K562 (cell line): ENCODE data around the gene PPP1R3G. TPM values are rescaled to one million over a fixed set of nuclear protein-coding genes. Genes with fewer than 3 reads are reported as not detected.

ENCODE experiments used
- CBX2 ChIP-seq: fragments of 200-600 bp; sonication (generic); IDR thresholded peaks from one replicate; pipeline ENCODE4 v1.6.1; 2012; ENCODE audit warnings: mild to moderate bottlenecking, low read length, inconsistent platforms; ENCODE audit not compliant: insufficient read depth, poor library complexity, severe bottlenecking
- NCOA2 ChIP-seq, 2 experiments: fragments of 450-650 bp; IDR thresholded peaks; 2 replicates each; pipeline ENCODE4 v1.6.1; 2018; ENCODE audit warnings: mild to moderate bottlenecking in 2 of 2, moderate library complexity in 1 of 2; ENCODE audit not compliant: partially characterized antibody in 2 of 2
- SREBF2 ChIP-seq: sonication (generic); formaldehyde crosslinking; IDR thresholded peaks from 2 replicates; pipeline ENCODE4 v1.4.0; 2020; ENCODE audit warnings: mild to moderate bottlenecking, missing genetic modification reagents
- WHSC1 ChIP-seq: IDR thresholded peaks from one replicate; pipeline ENCODE4 v1.6.1; 2012; ENCODE audit warnings: low read length, control low read depth, inconsistent platforms
- polyA plus RNA-seq, 8 experiments: library from polyadenylated mRNA; depleted of rRNA in 4 of 8; stranded (reverse) in 5 of 8; unstranded in 3 of 8; fragments of >200 nt; fragmentation: Nextera tagmentation in 2 of 8; fragmentation: Illumina TruSeq in 1 of 8; extraction: Ambion mirVana in 2 of 8; extraction: Trizol in 1 of 8; gene quantifications; 2 replicates each; pipeline versions ENCODE4 v1.2.1 to v1.2.3, GENCODE V29; 2011 to 2014; ENCODE audit warnings: inconsistent platforms in 1 of 8, missing spikeins in 1 of 8
- total RNA-seq, 7 experiments: library from RNA; depleted of rRNA in 6 of 7; stranded (reverse); fragments of >200 nt in 6 of 7; fragmentation: Illumina TruSeq in 2 of 7; extraction: Trizol in 2 of 7; gene quantifications; 2 replicates each; pipeline versions ENCODE4 v1.2.1 to v1.2.3, GENCODE V29; 2011 to 2021; ENCODE audit warnings: low replicate concordance in 1 of 7
- TF ChIP-seq, protein P1 (sequence below): fragments of 450-650 bp; IDR thresholded peaks from 2 replicates; pipeline ENCODE4 v1.6.1; 2016; ENCODE audit warnings: low read depth
- TF ChIP-seq, protein P2 (sequence below): sonication (generic); formaldehyde crosslinking; IDR thresholded peaks from 2 replicates; pipeline ENCODE4 v1.5.0; 2020; ENCODE audit warnings: missing genetic modification reagents
- TF ChIP-seq, protein P3 (sequence below): fragments of 450-650 bp; IDR thresholded peaks from 2 replicates; pipeline ENCODE4 v1.6.1; 2016; ENCODE audit warnings: mild to moderate bottlenecking, moderate library complexity

PPP1R3G gene
- total and polyA plus RNA-seq, 9 of the 15 experiments (the other 6 are each of a cell fraction or from before 2014, with no cell fraction given) = 0.01 to 0.13 (median 0.01) TPM; not detected in 4

DNA sequence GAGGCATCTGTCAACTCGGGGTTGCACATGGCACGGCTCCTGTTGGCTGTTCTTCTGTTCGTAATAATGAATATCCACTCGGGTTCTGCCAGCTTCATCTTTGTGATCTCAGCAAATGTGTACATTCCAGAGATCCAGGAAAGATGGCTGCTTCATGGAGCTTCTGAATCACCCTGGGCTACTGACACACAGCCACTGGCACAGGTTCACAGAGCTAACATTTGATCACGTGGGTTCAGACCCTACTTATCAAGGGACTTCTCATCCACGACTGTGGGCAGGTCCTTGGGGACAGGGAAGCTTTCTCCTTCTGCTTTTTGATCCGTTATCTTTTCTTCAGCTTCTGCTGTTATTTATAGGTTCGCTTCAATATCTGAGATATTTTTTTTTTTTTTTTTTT lies 18.1 kb downstream of the PPP1R3G start (continued):
- TF ChIP-seq, protein P1, sequence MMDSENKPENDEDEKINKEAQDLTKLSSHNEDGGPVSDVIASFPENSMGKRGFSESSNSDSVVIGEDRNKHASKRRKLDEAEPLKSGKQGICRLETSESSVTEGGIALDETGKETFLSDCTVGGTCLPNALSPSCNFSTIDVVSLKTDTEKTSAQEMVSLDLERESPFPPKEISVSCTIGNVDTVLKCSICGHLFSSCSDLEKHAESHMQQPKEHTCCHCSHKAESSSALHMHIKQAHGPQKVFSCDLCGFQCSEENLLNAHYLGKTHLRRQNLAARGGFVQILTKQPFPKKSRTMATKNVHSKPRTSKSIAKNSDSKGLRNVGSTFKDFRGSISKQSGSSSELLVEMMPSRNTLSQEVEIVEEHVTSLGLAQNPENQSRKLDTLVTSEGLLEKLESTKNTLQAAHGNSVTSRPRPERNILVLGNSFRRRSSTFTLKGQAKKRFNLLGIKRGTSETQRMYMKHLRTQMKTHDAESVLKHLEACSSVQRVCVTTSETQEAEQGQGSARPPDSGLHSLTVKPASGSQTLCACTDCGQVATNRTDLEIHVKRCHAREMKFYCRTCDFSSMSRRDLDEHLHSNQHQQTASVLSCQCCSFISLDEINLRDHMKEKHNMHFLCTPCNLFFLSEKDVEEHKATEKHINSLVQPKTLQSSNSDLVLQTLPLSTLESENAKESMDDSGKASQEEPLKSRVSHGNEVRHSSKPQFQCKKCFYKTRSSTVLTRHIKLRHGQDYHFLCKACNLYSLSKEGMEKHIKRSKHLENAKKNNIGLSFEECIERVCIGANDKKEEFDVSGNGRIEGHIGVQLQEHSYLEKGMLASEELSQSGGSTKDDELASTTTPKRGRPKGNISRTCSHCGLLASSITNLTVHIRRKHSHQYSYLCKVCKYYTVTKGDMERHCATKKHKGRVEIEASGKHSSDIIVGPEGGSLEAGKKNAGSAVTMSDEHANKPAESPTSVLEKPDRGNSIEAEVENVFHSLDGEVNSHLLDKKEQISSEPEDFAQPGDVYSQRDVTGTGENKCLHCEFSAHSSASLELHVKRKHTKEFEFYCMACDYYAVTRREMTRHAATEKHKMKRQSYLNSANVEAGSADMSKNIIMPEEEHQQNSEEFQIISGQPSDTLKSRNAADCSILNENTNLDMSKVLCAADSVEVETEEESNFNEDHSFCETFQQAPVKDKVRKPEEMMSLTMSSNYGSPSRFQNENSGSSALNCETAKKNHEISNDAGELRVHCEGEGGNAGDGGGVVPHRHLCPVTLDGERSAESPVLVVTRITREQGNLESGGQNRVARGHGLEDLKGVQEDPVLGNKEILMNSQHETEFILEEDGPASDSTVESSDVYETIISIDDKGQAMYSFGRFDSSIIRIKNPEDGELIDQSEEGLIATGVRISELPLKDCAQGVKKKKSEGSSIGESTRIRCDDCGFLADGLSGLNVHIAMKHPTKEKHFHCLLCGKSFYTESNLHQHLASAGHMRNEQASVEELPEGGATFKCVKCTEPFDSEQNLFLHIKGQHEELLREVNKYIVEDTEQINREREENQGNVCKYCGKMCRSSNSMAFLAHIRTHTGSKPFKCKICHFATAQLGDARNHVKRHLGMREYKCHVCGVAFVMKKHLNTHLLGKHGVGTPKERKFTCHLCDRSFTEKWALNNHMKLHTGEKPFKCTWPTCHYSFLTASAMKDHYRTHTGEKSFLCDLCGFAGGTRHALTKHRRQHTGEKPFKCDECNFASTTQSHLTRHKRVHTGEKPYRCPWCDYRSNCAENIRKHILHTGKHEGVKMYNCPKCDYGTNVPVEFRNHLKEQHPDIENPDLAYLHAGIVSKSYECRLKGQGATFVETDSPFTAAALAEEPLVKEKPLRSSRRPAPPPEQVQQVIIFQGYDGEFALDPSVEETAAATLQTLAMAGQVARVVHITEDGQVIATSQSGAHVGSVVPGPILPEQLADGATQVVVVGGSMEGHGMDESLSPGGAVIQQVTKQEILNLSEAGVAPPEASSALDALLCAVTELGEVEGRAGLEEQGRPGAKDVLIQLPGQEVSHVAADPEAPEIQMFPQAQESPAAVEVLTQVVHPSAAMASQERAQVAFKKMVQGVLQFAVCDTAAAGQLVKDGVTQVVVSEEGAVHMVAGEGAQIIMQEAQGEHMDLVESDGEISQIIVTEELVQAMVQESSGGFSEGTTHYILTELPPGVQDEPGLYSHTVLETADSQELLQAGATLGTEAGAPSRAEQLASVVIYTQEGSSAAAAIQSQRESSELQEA = no peak
- TF ChIP-seq NCOA2 (IDR thresholded peaks at IDR 0.05; ENCODE audit: partially characterized antibody in 2 of 2) (no peak), SREBF2 (no peak), CBX2 (no peak), WHSC1 (no peak)
- TF ChIP-seq, protein P2, sequence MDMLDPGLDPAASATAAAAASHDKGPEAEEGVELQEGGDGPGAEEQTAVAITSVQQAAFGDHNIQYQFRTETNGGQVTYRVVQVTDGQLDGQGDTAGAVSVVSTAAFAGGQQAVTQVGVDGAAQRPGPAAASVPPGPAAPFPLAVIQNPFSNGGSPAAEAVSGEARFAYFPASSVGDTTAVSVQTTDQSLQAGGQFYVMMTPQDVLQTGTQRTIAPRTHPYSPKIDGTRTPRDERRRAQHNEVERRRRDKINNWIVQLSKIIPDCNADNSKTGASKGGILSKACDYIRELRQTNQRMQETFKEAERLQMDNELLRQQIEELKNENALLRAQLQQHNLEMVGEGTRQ (CRISPR knock-in tag) = peak; percentile 38
- TF ChIP-seq, protein P3, sequence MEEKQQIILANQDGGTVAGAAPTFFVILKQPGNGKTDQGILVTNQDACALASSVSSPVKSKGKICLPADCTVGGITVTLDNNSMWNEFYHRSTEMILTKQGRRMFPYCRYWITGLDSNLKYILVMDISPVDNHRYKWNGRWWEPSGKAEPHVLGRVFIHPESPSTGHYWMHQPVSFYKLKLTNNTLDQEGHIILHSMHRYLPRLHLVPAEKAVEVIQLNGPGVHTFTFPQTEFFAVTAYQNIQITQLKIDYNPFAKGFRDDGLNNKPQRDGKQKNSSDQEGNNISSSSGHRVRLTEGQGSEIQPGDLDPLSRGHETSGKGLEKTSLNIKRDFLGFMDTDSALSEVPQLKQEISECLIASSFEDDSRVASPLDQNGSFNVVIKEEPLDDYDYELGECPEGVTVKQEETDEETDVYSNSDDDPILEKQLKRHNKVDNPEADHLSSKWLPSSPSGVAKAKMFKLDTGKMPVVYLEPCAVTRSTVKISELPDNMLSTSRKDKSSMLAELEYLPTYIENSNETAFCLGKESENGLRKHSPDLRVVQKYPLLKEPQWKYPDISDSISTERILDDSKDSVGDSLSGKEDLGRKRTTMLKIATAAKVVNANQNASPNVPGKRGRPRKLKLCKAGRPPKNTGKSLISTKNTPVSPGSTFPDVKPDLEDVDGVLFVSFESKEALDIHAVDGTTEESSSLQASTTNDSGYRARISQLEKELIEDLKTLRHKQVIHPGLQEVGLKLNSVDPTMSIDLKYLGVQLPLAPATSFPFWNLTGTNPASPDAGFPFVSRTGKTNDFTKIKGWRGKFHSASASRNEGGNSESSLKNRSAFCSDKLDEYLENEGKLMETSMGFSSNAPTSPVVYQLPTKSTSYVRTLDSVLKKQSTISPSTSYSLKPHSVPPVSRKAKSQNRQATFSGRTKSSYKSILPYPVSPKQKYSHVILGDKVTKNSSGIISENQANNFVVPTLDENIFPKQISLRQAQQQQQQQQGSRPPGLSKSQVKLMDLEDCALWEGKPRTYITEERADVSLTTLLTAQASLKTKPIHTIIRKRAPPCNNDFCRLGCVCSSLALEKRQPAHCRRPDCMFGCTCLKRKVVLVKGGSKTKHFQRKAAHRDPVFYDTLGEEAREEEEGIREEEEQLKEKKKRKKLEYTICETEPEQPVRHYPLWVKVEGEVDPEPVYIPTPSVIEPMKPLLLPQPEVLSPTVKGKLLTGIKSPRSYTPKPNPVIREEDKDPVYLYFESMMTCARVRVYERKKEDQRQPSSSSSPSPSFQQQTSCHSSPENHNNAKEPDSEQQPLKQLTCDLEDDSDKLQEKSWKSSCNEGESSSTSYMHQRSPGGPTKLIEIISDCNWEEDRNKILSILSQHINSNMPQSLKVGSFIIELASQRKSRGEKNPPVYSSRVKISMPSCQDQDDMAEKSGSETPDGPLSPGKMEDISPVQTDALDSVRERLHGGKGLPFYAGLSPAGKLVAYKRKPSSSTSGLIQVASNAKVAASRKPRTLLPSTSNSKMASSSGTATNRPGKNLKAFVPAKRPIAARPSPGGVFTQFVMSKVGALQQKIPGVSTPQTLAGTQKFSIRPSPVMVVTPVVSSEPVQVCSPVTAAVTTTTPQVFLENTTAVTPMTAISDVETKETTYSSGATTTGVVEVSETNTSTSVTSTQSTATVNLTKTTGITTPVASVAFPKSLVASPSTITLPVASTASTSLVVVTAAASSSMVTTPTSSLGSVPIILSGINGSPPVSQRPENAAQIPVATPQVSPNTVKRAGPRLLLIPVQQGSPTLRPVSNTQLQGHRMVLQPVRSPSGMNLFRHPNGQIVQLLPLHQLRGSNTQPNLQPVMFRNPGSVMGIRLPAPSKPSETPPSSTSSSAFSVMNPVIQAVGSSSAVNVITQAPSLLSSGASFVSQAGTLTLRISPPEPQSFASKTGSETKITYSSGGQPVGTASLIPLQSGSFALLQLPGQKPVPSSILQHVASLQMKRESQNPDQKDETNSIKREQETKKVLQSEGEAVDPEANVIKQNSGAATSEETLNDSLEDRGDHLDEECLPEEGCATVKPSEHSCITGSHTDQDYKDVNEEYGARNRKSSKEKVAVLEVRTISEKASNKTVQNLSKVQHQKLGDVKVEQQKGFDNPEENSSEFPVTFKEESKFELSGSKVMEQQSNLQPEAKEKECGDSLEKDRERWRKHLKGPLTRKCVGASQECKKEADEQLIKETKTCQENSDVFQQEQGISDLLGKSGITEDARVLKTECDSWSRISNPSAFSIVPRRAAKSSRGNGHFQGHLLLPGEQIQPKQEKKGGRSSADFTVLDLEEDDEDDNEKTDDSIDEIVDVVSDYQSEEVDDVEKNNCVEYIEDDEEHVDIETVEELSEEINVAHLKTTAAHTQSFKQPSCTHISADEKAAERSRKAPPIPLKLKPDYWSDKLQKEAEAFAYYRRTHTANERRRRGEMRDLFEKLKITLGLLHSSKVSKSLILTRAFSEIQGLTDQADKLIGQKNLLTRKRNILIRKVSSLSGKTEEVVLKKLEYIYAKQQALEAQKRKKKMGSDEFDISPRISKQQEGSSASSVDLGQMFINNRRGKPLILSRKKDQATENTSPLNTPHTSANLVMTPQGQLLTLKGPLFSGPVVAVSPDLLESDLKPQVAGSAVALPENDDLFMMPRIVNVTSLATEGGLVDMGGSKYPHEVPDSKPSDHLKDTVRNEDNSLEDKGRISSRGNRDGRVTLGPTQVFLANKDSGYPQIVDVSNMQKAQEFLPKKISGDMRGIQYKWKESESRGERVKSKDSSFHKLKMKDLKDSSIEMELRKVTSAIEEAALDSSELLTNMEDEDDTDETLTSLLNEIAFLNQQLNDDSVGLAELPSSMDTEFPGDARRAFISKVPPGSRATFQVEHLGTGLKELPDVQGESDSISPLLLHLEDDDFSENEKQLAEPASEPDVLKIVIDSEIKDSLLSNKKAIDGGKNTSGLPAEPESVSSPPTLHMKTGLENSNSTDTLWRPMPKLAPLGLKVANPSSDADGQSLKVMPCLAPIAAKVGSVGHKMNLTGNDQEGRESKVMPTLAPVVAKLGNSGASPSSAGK = no peak
